GM12872 (cell line): ENCODE results near the gene CYFIP1.

ENCODE experiments used
- TF ChIP-seq, protein P1 (sequence below): IDR thresholded peaks from 3 replicates; pipeline ENCODE4 v1.5.1; 2011; ENCODE audit warnings: low read depth, mild to moderate bottlenecking, low read length, moderate library complexity; ENCODE audit not compliant: insufficient read depth

Gene CYFIP1

DNA sequence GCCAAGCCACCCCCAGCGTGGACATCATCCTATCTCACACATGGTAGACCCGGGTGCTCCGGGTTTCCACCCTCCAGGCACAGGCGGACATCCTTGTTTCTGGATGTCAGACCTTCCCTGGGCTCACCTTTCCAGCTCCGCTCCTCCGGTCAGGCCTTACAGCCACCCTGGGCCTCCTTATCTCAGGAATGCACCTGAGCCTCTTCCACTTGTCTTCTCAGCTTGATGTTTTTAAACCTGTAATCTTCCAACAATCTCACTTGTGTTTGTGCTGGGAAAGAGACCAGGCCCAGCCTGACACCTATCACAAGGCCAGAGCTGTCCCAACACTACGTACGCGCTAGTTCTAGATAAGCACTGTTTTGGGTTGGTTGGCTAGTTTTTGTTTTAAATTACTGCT, 87.8 kb downstream of the CYFIP1 start:
- TF ChIP-seq, protein P1, sequence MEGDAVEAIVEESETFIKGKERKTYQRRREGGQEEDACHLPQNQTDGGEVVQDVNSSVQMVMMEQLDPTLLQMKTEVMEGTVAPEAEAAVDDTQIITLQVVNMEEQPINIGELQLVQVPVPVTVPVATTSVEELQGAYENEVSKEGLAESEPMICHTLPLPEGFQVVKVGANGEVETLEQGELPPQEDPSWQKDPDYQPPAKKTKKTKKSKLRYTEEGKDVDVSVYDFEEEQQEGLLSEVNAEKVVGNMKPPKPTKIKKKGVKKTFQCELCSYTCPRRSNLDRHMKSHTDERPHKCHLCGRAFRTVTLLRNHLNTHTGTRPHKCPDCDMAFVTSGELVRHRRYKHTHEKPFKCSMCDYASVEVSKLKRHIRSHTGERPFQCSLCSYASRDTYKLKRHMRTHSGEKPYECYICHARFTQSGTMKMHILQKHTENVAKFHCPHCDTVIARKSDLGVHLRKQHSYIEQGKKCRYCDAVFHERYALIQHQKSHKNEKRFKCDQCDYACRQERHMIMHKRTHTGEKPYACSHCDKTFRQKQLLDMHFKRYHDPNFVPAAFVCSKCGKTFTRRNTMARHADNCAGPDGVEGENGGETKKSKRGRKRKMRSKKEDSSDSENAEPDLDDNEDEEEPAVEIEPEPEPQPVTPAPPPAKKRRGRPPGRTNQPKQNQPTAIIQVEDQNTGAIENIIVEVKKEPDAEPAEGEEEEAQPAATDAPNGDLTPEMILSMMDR: no peak

DNA sequence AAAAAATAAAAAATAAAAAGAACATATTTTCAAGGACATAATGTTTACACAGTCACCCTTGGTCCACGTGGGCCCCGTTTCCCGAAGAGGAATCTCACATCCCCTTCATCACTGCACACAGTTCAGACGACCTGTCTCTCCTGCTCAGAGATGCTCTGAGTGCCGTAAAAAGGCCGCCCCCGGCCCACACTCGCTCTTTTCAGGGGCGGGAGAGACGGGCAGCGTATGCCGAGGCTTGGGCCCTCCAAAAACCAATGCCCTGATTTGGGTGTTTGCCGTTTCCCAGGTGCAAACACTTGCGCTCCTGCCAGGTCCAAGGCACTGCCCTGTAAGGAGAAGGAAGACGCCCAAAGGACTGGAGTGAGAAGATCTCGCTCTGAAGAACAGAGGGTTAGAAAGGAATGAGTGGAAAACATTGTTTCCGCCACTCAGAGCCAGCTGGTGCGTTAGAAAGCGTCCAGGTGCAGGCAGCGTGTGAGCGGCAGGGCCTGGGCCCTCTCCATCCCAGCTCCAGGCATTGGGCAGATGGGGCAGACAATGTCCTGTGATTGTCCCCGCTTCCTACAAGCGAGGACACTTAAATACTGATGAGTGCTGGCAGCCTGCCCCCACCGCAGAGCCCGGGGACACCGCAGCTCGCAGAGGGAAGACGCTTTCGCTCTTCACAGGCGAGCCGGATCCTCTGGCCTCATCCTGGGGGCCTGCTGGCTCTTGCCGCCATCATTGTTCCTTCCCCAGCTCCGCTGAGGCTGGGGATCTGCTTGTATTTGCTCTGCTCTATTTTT, 88.5 kb downstream of the CYFIP1 start:
- TF ChIP-seq, protein P1: no peak

GRCh38 chr15:22890296-22890695, 89.9 kb downstream of the CYFIP1 start:
- TF ChIP-seq, protein P1: no peak

- TF ChIP-seq, protein P1: no peak
Measured at GRCh38 chr15:22889146-22889818, 90.9 kb downstream of the CYFIP1 start.

DNA sequence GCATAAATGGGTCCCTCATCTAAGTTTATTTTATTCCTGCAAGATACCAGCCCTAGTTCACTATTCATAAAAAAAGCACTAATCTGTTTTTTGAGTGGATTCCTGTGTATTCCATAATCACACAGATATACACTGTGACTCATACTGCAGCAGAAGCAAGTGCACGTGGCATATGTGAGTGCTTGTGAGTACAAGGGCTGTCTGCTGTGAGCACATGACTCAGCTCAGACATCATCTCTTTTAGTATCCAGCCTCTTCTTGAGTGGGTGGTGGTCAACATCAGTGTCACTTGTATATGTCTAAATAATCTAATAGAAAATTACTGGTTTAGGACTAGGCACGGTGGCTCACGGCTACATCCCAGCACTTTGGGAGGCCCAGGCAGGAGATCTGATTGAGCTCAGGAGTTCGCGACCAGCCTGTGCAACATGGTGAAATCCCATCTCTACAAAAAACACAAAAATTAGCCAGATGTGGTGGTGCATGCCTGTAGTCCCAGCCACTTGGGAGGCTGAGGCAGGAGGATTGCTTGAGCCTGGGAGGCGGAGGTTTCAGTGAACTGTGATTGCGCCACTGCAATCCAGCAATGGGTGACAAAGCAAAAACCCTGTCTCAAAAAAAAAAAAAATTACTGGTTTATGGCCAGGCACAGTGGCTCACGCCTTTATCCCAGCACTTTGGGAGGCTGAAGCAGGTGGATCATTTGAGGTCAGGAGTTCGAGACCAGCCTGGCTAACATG, 91.9 kb downstream of the CYFIP1 start:
- TF ChIP-seq, protein P1: no peak

DNA sequence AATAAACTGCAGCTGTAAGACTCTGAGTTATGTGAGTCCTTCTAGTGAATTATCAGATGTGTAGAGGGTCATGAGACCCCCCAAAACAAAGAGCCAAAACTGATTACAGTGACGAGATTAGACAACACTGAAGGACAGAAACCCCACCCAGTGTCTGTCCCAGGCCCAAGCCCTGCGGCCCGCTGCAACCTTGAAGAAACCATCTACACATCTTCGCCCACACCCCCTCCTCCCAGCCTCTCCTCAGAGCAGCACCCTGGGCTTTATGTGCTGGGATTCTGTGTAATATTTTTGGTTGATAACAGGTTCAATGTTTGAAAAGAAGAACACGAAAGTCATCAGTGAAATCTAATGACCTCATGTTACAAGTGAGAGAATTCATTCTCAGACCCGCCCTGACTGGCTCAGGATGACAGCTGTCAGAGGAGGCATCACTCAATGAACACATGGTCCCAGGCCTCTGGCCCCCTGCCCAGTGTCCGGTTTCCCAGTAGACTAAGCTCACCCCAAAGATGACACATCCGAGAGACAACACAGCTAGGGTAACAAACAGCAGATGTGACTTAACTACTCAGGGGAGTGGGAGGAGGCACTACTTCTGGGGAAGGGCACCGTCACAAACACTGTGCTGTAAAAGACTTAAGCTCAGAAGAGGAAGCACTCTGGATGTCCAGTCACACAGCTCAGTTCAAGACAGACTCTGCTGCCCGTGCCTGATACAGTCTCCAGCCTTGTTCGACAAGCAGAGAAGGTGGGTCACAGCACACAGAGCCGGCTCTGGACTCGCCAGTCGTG, 92.8 kb downstream of the CYFIP1 start:
- TF ChIP-seq, protein P1: no peak

DNA sequence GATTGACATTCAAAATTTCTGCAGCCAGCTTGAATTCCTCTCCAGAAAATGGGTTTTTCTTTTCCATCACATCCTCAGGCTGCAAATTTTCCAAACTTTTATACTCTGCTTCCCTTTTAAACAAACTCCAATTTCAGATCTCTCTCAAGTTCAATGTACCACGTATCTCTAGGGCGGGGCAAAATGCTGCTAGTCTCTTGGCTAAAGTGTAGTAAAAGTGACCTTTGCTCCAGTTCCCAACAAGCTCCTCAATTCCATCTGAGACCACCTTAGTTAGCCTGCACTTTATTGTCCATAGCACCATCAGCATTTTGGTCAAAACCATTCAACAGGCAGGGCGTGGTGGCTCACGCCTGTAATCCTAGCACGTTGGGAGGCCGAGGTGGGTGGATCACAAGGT, 95.0 kb downstream of the CYFIP1 start:
- TF ChIP-seq, protein P1: no peak
